Uterus (tissue), 4 donors: ENCODE data around the gene GOLM1. TPM values are rescaled to one million over a fixed set of nuclear protein-coding genes. Genes with fewer than 3 reads are reported as not detected.

Experiments
- DNase-seq, 2 donors: peaks; one replicate each; pipeline ENCODE4 v3.0.0-alpha.2; 2019 to 2020
- H3K27ac ChIP-seq, 2 donors: fragments of 200-600 bp; sonication (generic); 1 replicate in 1 of 2; 2 replicates in 1 of 2; pipeline ENCODE4 v1.5.1; 2016 to 2018
- H3K27me3 ChIP-seq, 2 donors: fragments of 200-600 bp; sonication (generic); one replicate each; pipeline ENCODE4 v1.5.1; 2018 to 2019; ENCODE audit warnings: control low read depth in 1 of 2
- H3K36me3 ChIP-seq, 2 donors: fragments of 200-600 bp; sonication (generic); one replicate each; pipeline ENCODE4 v1.5.1; 2019; ENCODE audit warnings: control low read depth in 1 of 2
- H3K4me1 ChIP-seq, 2 donors: fragments of 200-600 bp; sonication (generic); one replicate each; pipeline ENCODE4 v1.5.1; 2018 to 2019; ENCODE audit warnings: control low read depth in 1 of 2
- H3K4me3 ChIP-seq, 2 donors: fragments of 200-600 bp; sonication (generic); 1 replicate in 1 of 2; 2 replicates in 1 of 2; pipeline ENCODE4 v1.5.1; 2018 to 2019; ENCODE audit warnings: mild to moderate bottlenecking in 1 of 2
- H3K9me3 ChIP-seq, 2 donors: fragments of 200-600 bp; sonication (generic); one replicate each; pipeline ENCODE4 v1.5.1; 2019; ENCODE audit warnings: control low read depth in 1 of 2
- CTCF ChIP-seq, 4 experiments: fragments of 200-600 bp in 2 of 4; fragments of 450-650 bp in 2 of 4; sonication (generic) in 2 of 4; IDR thresholded peaks; one replicate each; pipeline ENCODE4 v1.5.1; 2016 to 2019; ENCODE audit warnings: antibody characterized with exemption in 4 of 4, mild to moderate bottlenecking in 2 of 4, moderate library complexity in 1 of 4
- POLR2A ChIP-seq, 2 donors: fragments of 450-650 bp; IDR thresholded peaks; one replicate each; pipeline ENCODE4 v1.6.1; 2016; ENCODE audit warnings: antibody characterized with exemption in 2 of 2, mild to moderate bottlenecking in 1 of 2, moderate library complexity in 1 of 2
- intact Hi-C: fragments of 100-400 bp; cut with DNase I; formaldehyde crosslinking; loops from one replicate; pipeline ENCODE4 v1.15.1; 2023; ENCODE audit warnings: low total_unique reads
- total RNA-seq, 4 donors: library from RNA; depleted of rRNA in 3 of 4; stranded (reverse); fragments of >200 nt in 3 of 4; gene quantifications; one replicate each; pipeline versions ENCODE4 v1.1.0 to v1.2.4, GENCODE V29; 2014 to 2023
- donor health status: DM: yes; HTN: yes; CAD: no.

Gene GOLM1
- total RNA-seq, 4 donors from 2014 or later: 11.3 to 85.4 (median 15.7) TPM

- Histone ChIP-seq H3K27ac (no peak overlapping the region), H3K4me3 (no peak overlapping the region), H3K36me3 (no peaks in the 10 kb centered on the region), H3K4me1 (no peaks in the 10 kb centered on the region), H3K27me3 (no peaks in the 10 kb centered on the region), H3K9me3 (no peaks in the 10 kb centered on the region)
- intact Hi-C loops: no loop called here
- DNase-seq: no peak
- no peak for TF ChIP-seq POLR2A (IDR thresholded peaks at IDR 0.05)
- TF ChIP-seq CTCF (IDR thresholded peaks at IDR 0.05): no peak
These were observed 25.5 kb downstream of the GOLM1 start for GRCh38 chr9:86073839-86074238.

GRCh38 chr9:86072394-86072877 lies 26.9 kb downstream of the GOLM1 start:
- no peak for TF ChIP-seq POLR2A (IDR thresholded peaks at IDR 0.05)
- TF ChIP-seq CTCF (IDR thresholded peaks at IDR 0.05): no peak
- Histone ChIP-seq H3K4me1 (no peaks in the 10 kb centered on the region), H3K27ac (no peak overlapping the region), H3K27me3 (no peaks in the 10 kb centered on the region), H3K36me3 (no peaks in the 10 kb centered on the region), H3K9me3 (no peaks in the 10 kb centered on the region), H3K4me3 (no peak overlapping the region)
- DNase-seq: no peak
- intact Hi-C loops: no loop called here

GRCh38 chr9:86069206-86069869 lies 30.0 kb downstream of the GOLM1 start:
- H3K27ac ChIP-seq: no peak overlapping the region
- DNase-seq: no peak
- intact Hi-C loops: no loop called here
- H3K9me3 ChIP-seq: no peaks in the 10 kb centered on the region
- H3K27me3 ChIP-seq: no peaks in the 10 kb centered on the region
- no peak overlapping the region for H3K4me3 ChIP-seq
- H3K4me1 ChIP-seq: no peaks in the 10 kb centered on the region
- TF ChIP-seq POLR2A (IDR thresholded peaks at IDR 0.05) (no peak), CTCF (IDR thresholded peaks at IDR 0.05) (no peak)
- H3K36me3 ChIP-seq: no peaks in the 10 kb centered on the region

- no peaks in the 10 kb centered on the region for H3K36me3 ChIP-seq
- H3K27me3 ChIP-seq: no peaks in the 10 kb centered on the region
- no peaks in the 10 kb centered on the region for H3K4me1 ChIP-seq
- H3K9me3 ChIP-seq: no peaks in the 10 kb centered on the region
- intact Hi-C loops: no loop called here
- TF ChIP-seq POLR2A (IDR thresholded peaks at IDR 0.05) (no peak), CTCF (IDR thresholded peaks at IDR 0.05) (no peak)
- no peak for DNase-seq
- no peak overlapping the region for H3K27ac ChIP-seq
- no peak overlapping the region for H3K4me3 ChIP-seq
These were observed 35.1 kb downstream of the GOLM1 start for GRCh38 chr9:86064220-86064619.

- intact Hi-C loops: no loop called here
- H3K4me1 ChIP-seq: no peaks in the 10 kb centered on the region
These were observed 36.3 kb downstream of the GOLM1 start for GRCh38 chr9:86062845-86063693.

More at GRCh38 chr9:86062845-86063693, 36.3 kb downstream of the GOLM1 start:
- no peaks in the 10 kb centered on the region for H3K27me3 ChIP-seq
- DNase-seq: no peak
- no peaks in the 10 kb centered on the region for H3K36me3 ChIP-seq
- TF ChIP-seq POLR2A (IDR thresholded peaks at IDR 0.05) (no peak), CTCF (IDR thresholded peaks at IDR 0.05) (no peak)
- no peaks in the 10 kb centered on the region for H3K9me3 ChIP-seq
- H3K27ac ChIP-seq: no peak overlapping the region
- no peak overlapping the region for H3K4me3 ChIP-seq
